Caco-2 (cell line): ENCODE results near the gene FITM2. TPM values are rescaled to one million over a fixed set of nuclear protein-coding genes. Genes with fewer than 3 reads are reported as not detected.

Experiments used
- BruUV-seq: library from RNA; stranded (reverse); fragments of 400-500 nt; replicated peaks from 2 replicates; lab custom pipeline; 2021; lab: Mats Ljungman, UMichigan
- CTCF ChIA-PET: fragments of 300-600 bp; sonication (Branson Sonifier 250); formaldehyde crosslinking; loops from one replicate; lab custom pipeline; 2022; ENCODE audit warnings: antibody characterized with exemption; lab: Charles Lee
- POLR2A ChIA-PET: fragments of 300-600 bp; sonication (Branson Sonifier 250); formaldehyde crosslinking; loops from one replicate; lab custom pipeline; 2022; ENCODE audit warnings: antibody characterized with exemption; lab: Charles Lee
- DNase-seq, 2 experiments: peaks; one replicate each; pipeline versions ENCODE4 v3.0.0 to v3.0.0-alpha.2; 2020 to 2022
- H3K27me3 ChIP-seq: replicated peaks from 2 replicates; pipeline ENCODE4 v1.6.0; 2011; ENCODE audit warnings: low read length; ENCODE audit not compliant: control insufficient read depth, insufficient read depth
- H3K36me3 ChIP-seq: 2 replicates; pipeline ENCODE4 v1.5.1; 2011; ENCODE audit warnings: low read length; ENCODE audit not compliant: control insufficient read depth, insufficient read depth
- H3K4me1 ChIP-seq: fragments of 250-450 bp; sonication (Bioruptor Pico); 2 replicates; pipeline ENCODE4 v1.5.1; 2020; ENCODE audit warnings: mild to moderate bottlenecking
- H3K4me3 ChIP-seq: 2 replicates; pipeline ENCODE4 v1.5.1; 2011; ENCODE audit warnings: low read depth, mild to moderate bottlenecking, control low read depth, low read length
- H3K9me3 ChIP-seq: fragments of 250-450 bp; sonication (Bioruptor Pico); 2 replicates; pipeline ENCODE4 v1.5.1; 2020; ENCODE audit warnings: mild to moderate bottlenecking, moderate library complexity
- H3K27ac Mint-ChIP-seq: one replicate; pipeline ENCODE4 v1.8.0; 2022; ENCODE audit warnings: mixed read lengths; ENCODE audit not compliant: unreplicated experiment
- H3K27me3 Mint-ChIP-seq: one replicate; pipeline ENCODE4 v1.8.0; 2022; ENCODE audit warnings: mixed read lengths; ENCODE audit not compliant: insufficient read depth, unreplicated experiment
- H3K36me3 Mint-ChIP-seq: one replicate; pipeline ENCODE4 v1.8.0; 2022; ENCODE audit warnings: mild to moderate bottlenecking, mixed read lengths; ENCODE audit not compliant: insufficient read depth, unreplicated experiment
- H3K4me1 Mint-ChIP-seq: one replicate; pipeline ENCODE4 v1.8.0; 2022; ENCODE audit warnings: low read depth, mixed read lengths; ENCODE audit not compliant: unreplicated experiment
- H3K4me3 Mint-ChIP-seq: one replicate; pipeline ENCODE4 v1.8.0; 2022; ENCODE audit warnings: mild to moderate bottlenecking, moderate library complexity, mixed read lengths; ENCODE audit not compliant: unreplicated experiment
- H3K9me3 Mint-ChIP-seq: one replicate; pipeline ENCODE4 v1.8.0; 2022; ENCODE audit warnings: mixed read lengths; ENCODE audit not compliant: unreplicated experiment
- intact Hi-C: fragments of 100-400 bp; cut with micrococcal nuclease; formaldehyde crosslinking; loops from one replicate; pipeline ENCODE4 v1.10.0; 2022; ENCODE audit not compliant: unreplicated experiment
- total RNA-seq: library from RNA; stranded (reverse); gene quantifications from 2 replicates; pipeline ENCODE4 v1.2.3, GENCODE V29; 2022
- TF ChIP-seq, protein P1 (sequence below), 2 experiments: fragments of 200-600 bp in 1 of 2; IDR thresholded peaks; 1 replicate in 1 of 2; 2 replicates in 1 of 2; pipeline versions ENCODE4 v1.5.1 to v1.8.0; 2011 to 2022; ENCODE audit warnings: antibody characterized with exemption in 1 of 2, control low read depth in 1 of 2, inconsistent platforms in 1 of 2, low read depth in 1 of 2, low read length in 1 of 2, mild to moderate bottlenecking in 1 of 2, moderate library complexity in 1 of 2; ENCODE audit not compliant: insufficient read depth in 1 of 2, severe bottlenecking in 1 of 2, unreplicated experiment in 1 of 2

FITM2 gene
- total RNA-seq, 1 experiment from 2014 or later, result 14.4 TPM

- no peak for DNase-seq
- intact Hi-C loops, result loop anchor here (5.0 kb wide), 1 partner anchor 297 kb away; no protein-coding TSS in a partner anchor
- no peaks in the 10 kb centered on the region for H3K36me3 ChIP-seq
- H3K9me3 Mint-ChIP-seq, result no peaks in the 10 kb centered on the region
- H3K4me1 ChIP-seq, result peaks cover 4% of the 10 kb centered on the region
- H3K4me3 ChIP-seq, result no peak overlapping the region
- no peak overlapping the region for H3K27ac Mint-ChIP-seq
- TF ChIP-seq, protein P1, sequence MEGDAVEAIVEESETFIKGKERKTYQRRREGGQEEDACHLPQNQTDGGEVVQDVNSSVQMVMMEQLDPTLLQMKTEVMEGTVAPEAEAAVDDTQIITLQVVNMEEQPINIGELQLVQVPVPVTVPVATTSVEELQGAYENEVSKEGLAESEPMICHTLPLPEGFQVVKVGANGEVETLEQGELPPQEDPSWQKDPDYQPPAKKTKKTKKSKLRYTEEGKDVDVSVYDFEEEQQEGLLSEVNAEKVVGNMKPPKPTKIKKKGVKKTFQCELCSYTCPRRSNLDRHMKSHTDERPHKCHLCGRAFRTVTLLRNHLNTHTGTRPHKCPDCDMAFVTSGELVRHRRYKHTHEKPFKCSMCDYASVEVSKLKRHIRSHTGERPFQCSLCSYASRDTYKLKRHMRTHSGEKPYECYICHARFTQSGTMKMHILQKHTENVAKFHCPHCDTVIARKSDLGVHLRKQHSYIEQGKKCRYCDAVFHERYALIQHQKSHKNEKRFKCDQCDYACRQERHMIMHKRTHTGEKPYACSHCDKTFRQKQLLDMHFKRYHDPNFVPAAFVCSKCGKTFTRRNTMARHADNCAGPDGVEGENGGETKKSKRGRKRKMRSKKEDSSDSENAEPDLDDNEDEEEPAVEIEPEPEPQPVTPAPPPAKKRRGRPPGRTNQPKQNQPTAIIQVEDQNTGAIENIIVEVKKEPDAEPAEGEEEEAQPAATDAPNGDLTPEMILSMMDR (IDR thresholded peaks at IDR 0.05; ENCODE audit: insufficient read depth in 1 of 2, low read depth in 1 of 2, low read length in 1 of 2, severe bottlenecking in 1 of 2, unreplicated experiment in 1 of 2), result no peak
- CTCF ChIA-PET, result interaction anchor here (0.6 to 2.0 kb wide), 8 partner anchors 49 to 191 kb away, joined by 3 to 13 read pairs (median 4); no protein-coding TSS in a partner anchor
- no TSS peak for BruUV-seq
- H3K36me3 Mint-ChIP-seq, result peaks cover 12% of the 10 kb centered on the region
- POLR2A ChIA-PET, result interaction anchor here (0.7 kb wide), 1 partner anchor 42 kb away, joined by 3 read pairs; no protein-coding TSS in a partner anchor
- H3K27me3 Mint-ChIP-seq, result no peaks in the 10 kb centered on the region
- H3K9me3 ChIP-seq, result no peaks in the 10 kb centered on the region
- H3K27me3 ChIP-seq, result no peaks in the 10 kb centered on the region
- peaks cover 7% of the 10 kb centered on the region for H3K4me1 Mint-ChIP-seq
- H3K4me3 Mint-ChIP-seq, result no peak overlapping the region
Measured at GRCh38 chr20:44314870-44315269, 3.9 kb upstream of the FITM2 start.

DNA sequence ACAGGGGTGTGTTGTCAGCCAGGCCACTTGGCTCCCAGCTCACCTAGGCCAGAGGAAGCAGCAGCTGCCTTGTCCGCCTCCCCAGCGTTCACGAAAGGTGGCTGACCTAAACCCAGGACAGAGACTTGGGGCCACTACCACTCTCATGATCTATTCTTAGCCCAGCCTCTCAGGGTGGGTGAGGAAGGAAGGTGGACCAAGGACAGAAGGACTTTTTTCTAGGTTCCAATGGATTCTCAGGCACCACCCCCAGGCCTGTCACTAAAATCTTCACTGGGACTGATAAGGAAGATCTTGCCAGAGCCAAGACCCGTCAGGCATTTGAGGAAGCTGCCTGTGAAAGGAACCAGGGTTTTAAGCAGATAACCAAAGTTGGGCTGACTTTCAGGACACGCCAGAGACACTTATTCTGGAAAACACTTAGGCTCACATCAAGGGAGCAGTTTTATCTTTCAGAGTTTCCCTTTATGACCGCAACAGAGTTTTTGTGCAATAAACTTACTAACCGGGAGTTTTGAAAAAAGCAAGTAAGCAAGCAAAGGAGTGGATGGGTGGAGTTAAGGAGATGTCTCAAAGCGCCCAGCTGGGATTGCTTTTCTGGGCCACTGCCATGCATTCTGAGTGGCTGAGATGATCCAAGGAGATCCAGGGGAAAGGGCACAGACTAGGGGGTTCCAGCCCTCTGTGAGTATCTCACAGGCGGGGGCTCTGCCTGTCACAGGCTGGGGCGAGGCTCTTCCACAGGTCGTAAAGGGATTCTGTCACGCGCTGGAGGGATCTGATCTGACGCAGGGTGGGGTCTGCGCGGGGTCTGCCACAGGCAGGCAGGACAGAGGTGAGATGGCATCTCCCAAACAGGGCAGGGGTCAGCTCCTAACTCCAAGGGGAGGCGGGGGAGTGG is 989 bp downstream of the FITM2 start:
- Histone ChIP-seq H3K4me3 (peak overlapping the region; percentile 77), H3K4me1 (peaks cover 10% of the 10 kb centered on the region), H3K36me3 (no peaks in the 10 kb centered on the region; the same call in 1 of the 2 replicates), H3K9me3 (no peaks in the 10 kb centered on the region), H3K27me3 (no peaks in the 10 kb centered on the region)
- BruUV-seq, result TSS peak; percentile 59
- H3K9me3 Mint-ChIP-seq, result no peaks in the 10 kb centered on the region
- H3K4me1 Mint-ChIP-seq, result peaks cover 13% of the 10 kb centered on the region
- TF ChIP-seq, protein P1 (IDR thresholded peaks at IDR 0.05; ENCODE audit: insufficient read depth in 1 of 2, low read depth in 1 of 2, low read length in 1 of 2, severe bottlenecking in 1 of 2, unreplicated experiment in 1 of 2), result no peak
- intact Hi-C loops, result loop anchor here (1.0 to 5.0 kb wide), 5 partner anchors 8 to 302 kb away; no protein-coding TSS in a partner anchor
- CTCF ChIA-PET, result interaction anchor here (0.7 to 6.7 kb wide), 36 partner anchors 8 to 299 kb away, joined by 3 to 244 read pairs (median 6); partner anchors contain the start of genes GDAP1L1, HNF4A, OSER1 and TTPAL
- POLR2A ChIA-PET, result interaction anchor here (0.6 to 1.9 kb wide), 9 partner anchors 8 to 161 kb away, joined by 3 to 8 read pairs (median 6); partner anchors contain the start of gene HNF4A
- peak overlapping the region; percentile 84 for H3K4me3 Mint-ChIP-seq
- peak in 1 of 2 experiments; percentile 33 for DNase-seq
- no peaks in the 10 kb centered on the region for H3K27me3 Mint-ChIP-seq
- H3K36me3 Mint-ChIP-seq, result peaks cover 20% of the 10 kb centered on the region
- peak overlapping the region; percentile 48 for H3K27ac Mint-ChIP-seq

GRCh38 chr20:44306927-44307326 is 4.1 kb downstream of the FITM2 start:
- CTCF ChIA-PET, result no interaction called here
- peaks cover 24% of the 10 kb centered on the region for H3K36me3 Mint-ChIP-seq
- intact Hi-C loops, result no loop called here
- H3K4me3 Mint-ChIP-seq, result no peak overlapping the region
- BruUV-seq, result no TSS peak
- Histone ChIP-seq H3K36me3 (no peaks in the 10 kb centered on the region; the same call in 1 of the 2 replicates), H3K4me3 (no peak overlapping the region), H3K4me1 (peaks cover 24% of the 10 kb centered on the region), H3K27me3 (no peaks in the 10 kb centered on the region), H3K9me3 (no peaks in the 10 kb centered on the region)
- H3K27me3 Mint-ChIP-seq, result no peaks in the 10 kb centered on the region
- H3K4me1 Mint-ChIP-seq, result peaks cover 37% of the 10 kb centered on the region
- H3K27ac Mint-ChIP-seq, result peak overlapping the region; percentile 31
- TF ChIP-seq, protein P1 (IDR thresholded peaks at IDR 0.05; ENCODE audit: insufficient read depth in 1 of 2, low read depth in 1 of 2, low read length in 1 of 2, severe bottlenecking in 1 of 2, unreplicated experiment in 1 of 2), result no peak
- peaks cover 2% of the 10 kb centered on the region for H3K9me3 Mint-ChIP-seq
- no peak for DNase-seq
- POLR2A ChIA-PET, result interaction anchor here (0.7 kb wide), 1 partner anchor 78 kb away, joined by 3 read pairs; no protein-coding TSS in a partner anchor
